ENCODE measurements around the gene KDM2B. TPM values are rescaled to one million over a fixed set of nuclear protein-coding genes. Genes with fewer than 3 reads are reported as not detected.

The KDM2B gene
- total RNA-seq, 1 experiment from 2014 or later: 49.3 TPM

- CTCF ChIA-PET: no interaction called here
- POLR2A ChIA-PET (ENCODE audit: low non-redundant PET): no interaction called here
- BruUV-seq (replicated peaks): no TSS peak
- no peaks in the 10 kb centered on the region for H3K9me3 ChIP-seq (ENCODE audit: low read depth, low read length, poor library complexity, severe bottlenecking)
- H3K4me1 ChIP-seq (ENCODE audit: insufficient read depth, low read length, poor library complexity, severe bottlenecking): no peaks in the 10 kb centered on the region
- H3K27ac ChIP-seq (ENCODE audit: low read depth, low read length, poor library complexity, severe bottlenecking): no peak overlapping the region
- H3K4me3 ChIP-seq (ENCODE audit: low read depth, low read length, poor library complexity, severe bottlenecking): no peak overlapping the region
- no peaks in the 10 kb centered on the region for H3K27me3 ChIP-seq (replicated peaks; ENCODE audit: insufficient read depth, low read depth, low read length, poor library complexity)
- no peak for TF ChIP-seq CTCF (conservative IDR thresholded peaks at IDR 0.05; ENCODE audit: low read depth, low read length)
- no peak for TF ChIP-seq EZH2 (IDR thresholded peaks at IDR 0.05; ENCODE audit: borderline replicate concordance, low read depth, low read length, poor library complexity, severe bottlenecking)
- intact Hi-C loops (cut with micrococcal nuclease; ENCODE audit: unreplicated experiment): no loop called here
- no peak for DNase-seq (ENCODE audit: low spot score)
- peaks cover 10% of the 10 kb centered on the region for H3K36me3 ChIP-seq (ENCODE audit: insufficient read depth, low read length, poor library complexity, severe bottlenecking)
Measured at GRCh38 chr12:121509339-121509738, 71.5 kb downstream of the KDM2B start.

DNA sequence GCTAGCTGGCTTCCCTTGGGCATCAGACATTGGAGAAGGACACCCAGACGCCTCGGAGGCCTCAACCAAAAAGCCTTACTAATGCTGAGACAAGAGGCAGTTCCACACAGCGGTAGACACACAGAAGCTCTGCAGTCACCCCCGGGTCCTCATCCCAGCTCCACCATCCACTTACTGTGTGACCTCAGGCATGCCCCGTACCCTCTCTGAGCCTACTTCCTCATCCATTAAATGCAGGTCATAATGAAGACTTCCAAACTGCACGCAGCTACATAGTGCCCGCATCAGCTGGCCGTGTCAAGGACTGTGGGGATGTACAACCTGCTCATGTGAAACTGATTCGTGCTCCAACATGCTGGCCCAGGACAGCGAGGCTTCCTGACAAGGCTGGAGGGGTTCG lies 72.3 kb downstream of the KDM2B start:
- POLR2A ChIA-PET (ENCODE audit: low non-redundant PET): no interaction called here

DNA sequence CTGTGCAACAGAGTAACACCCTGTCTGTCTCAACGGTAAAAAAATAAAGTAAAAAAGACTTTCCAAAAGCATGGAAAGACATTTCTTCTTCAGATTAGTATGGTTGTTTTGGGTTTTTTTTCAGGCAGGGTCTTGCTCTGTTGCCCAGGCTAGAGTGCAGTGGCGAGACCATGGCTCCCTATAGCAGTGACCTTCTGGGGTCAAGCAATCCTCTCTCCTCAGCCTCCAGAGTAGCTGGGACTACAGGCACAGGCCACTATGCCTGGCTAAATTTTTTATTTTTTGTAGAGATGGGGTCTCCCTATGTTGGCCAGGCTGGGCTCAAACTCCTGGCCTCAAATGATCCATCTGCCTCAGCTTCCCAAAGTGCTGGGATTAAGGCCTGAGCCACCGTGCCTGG lies 72.8 kb downstream of the KDM2B start:
- H3K36me3 ChIP-seq (ENCODE audit: insufficient read depth, low read length, poor library complexity, severe bottlenecking): peaks cover 10% of the 10 kb centered on the region
- H3K4me3 ChIP-seq (ENCODE audit: low read depth, low read length, poor library complexity, severe bottlenecking): no peak overlapping the region
- CTCF ChIA-PET: no interaction called here

More for the DNA sequence above, 72.3 kb downstream of the KDM2B start:
- TF ChIP-seq EZH2 (IDR thresholded peaks at IDR 0.05; ENCODE audit: borderline replicate concordance, low read depth, low read length, poor library complexity, severe bottlenecking) (no peak), CTCF (conservative IDR thresholded peaks at IDR 0.05; ENCODE audit: low read depth, low read length) (no peak)
- BruUV-seq (replicated peaks): no TSS peak
- no peaks in the 10 kb centered on the region for H3K4me1 ChIP-seq (ENCODE audit: insufficient read depth, low read length, poor library complexity, severe bottlenecking)
- H3K27me3 ChIP-seq (replicated peaks; ENCODE audit: insufficient read depth, low read depth, low read length, poor library complexity): no peaks in the 10 kb centered on the region
- no peak for DNase-seq (ENCODE audit: low spot score)
- H3K27ac ChIP-seq (ENCODE audit: low read depth, low read length, poor library complexity, severe bottlenecking): no peak overlapping the region
- no peaks in the 10 kb centered on the region for H3K9me3 ChIP-seq (ENCODE audit: low read depth, low read length, poor library complexity, severe bottlenecking)
- H3K36me3 ChIP-seq (ENCODE audit: insufficient read depth, low read length, poor library complexity, severe bottlenecking): peaks cover 10% of the 10 kb centered on the region
- no peak overlapping the region for H3K4me3 ChIP-seq (ENCODE audit: low read depth, low read length, poor library complexity, severe bottlenecking)
- CTCF ChIA-PET: no interaction called here
- intact Hi-C loops (cut with micrococcal nuclease; ENCODE audit: unreplicated experiment): no loop called here

More for the DNA sequence above, 72.8 kb downstream of the KDM2B start:
- intact Hi-C loops (cut with micrococcal nuclease; ENCODE audit: unreplicated experiment): no loop called here
- Histone ChIP-seq H3K4me1 (ENCODE audit: insufficient read depth, low read length, poor library complexity, severe bottlenecking) (no peaks in the 10 kb centered on the region), H3K27me3 (replicated peaks; ENCODE audit: insufficient read depth, low read depth, low read length, poor library complexity) (no peaks in the 10 kb centered on the region), H3K27ac (ENCODE audit: low read depth, low read length, poor library complexity, severe bottlenecking) (no peak overlapping the region), H3K9me3 (ENCODE audit: low read depth, low read length, poor library complexity, severe bottlenecking) (no peaks in the 10 kb centered on the region)
- no peak for DNase-seq (ENCODE audit: low spot score)
- POLR2A ChIA-PET (ENCODE audit: low non-redundant PET): no interaction called here
- no peak for TF ChIP-seq EZH2 (IDR thresholded peaks at IDR 0.05; ENCODE audit: borderline replicate concordance, low read depth, low read length, poor library complexity, severe bottlenecking)
- no peak for TF ChIP-seq CTCF (conservative IDR thresholded peaks at IDR 0.05; ENCODE audit: low read depth, low read length)
- no TSS peak for BruUV-seq (replicated peaks)
